Natural killer cell (primary cell): ENCODE measurements around the gene PPID. TPM values are rescaled to one million over a fixed set of nuclear protein-coding genes. Genes with fewer than 3 reads are reported as not detected.

Experiments used
- ATAC-seq, 3 donors: fragments of 150-1000 bp in 2 of 3; fragments of 200-7000 bp in 1 of 3; cut with Tn5 transposase; 1 replicate in 1 of 3; 2 replicates in 2 of 3; pipeline ENCODE4 v1.10.0; 2021; ENCODE audit warnings: mild to moderate bottlenecking in 2 of 3, moderate library complexity in 2 of 3
- DNase-seq, 2 donors: peaks; one replicate each; pipeline versions ENCODE4 v3.0.0 to v3.0.0-alpha.2; 2013 to 2021; ENCODE audit warnings: mixed read lengths in 1 of 2
- H3K27ac ChIP-seq: one replicate; pipeline ENCODE4 v1.5.1; 2013; ENCODE audit warnings: mild to moderate bottlenecking, low read length
- H3K27me3 ChIP-seq: one replicate; pipeline ENCODE4 v1.6.1; 2013; ENCODE audit warnings: low read length; ENCODE audit not compliant: control insufficient read depth, insufficient read depth
- H3K36me3 ChIP-seq: one replicate; pipeline ENCODE4 v1.6.1; 2013; ENCODE audit warnings: low read length; ENCODE audit not compliant: control insufficient read depth, insufficient read depth
- H3K4me1 ChIP-seq: one replicate; pipeline ENCODE4 v1.6.1; 2013; ENCODE audit warnings: low read length; ENCODE audit not compliant: control insufficient read depth, insufficient read depth
- H3K4me3 ChIP-seq: one replicate; pipeline ENCODE4 v1.5.1; 2013; ENCODE audit warnings: low read length
- H3K9me3 ChIP-seq: one replicate; pipeline ENCODE4 v1.6.1; 2013; ENCODE audit warnings: low read length; ENCODE audit not compliant: control insufficient read depth, insufficient read depth
- H3K27ac Mint-ChIP-seq, 2 donors: one replicate each; pipeline ENCODE4 v1.8.0; 2022; ENCODE audit warnings: mild to moderate bottlenecking in 2 of 2, mixed read lengths in 2 of 2, moderate library complexity in 1 of 2
- H3K27me3 Mint-ChIP-seq, 2 donors: one replicate each; pipeline ENCODE4 v1.8.0; 2022; ENCODE audit warnings: low read depth in 2 of 2, mixed read lengths in 2 of 2
- H3K36me3 Mint-ChIP-seq: one replicate; pipeline ENCODE4 v1.8.0; 2022; ENCODE audit warnings: mixed read lengths
- H3K4me1 Mint-ChIP-seq, 2 donors: one replicate each; pipeline ENCODE4 v1.8.0; 2022; ENCODE audit warnings: mixed read lengths in 2 of 2
- H3K4me3 Mint-ChIP-seq: one replicate; pipeline ENCODE4 v1.8.0; 2022; ENCODE audit warnings: mild to moderate bottlenecking, moderate library complexity, mixed read lengths
- H3K9me3 Mint-ChIP-seq, 2 donors: one replicate each; pipeline ENCODE4 v1.8.0; 2022; ENCODE audit warnings: mixed read lengths in 2 of 2
- WGBS: methylation state at CpG from one replicate; pipeline ENCODE4 v1.1.7; 2013; ENCODE audit warnings: missing lambda C conversion rate; ENCODE audit not compliant: insufficient coverage; 5-methylcytosine and 5-hydroxymethylcytosine counted together
- intact Hi-C: fragments of 100-400 bp; cut with micrococcal nuclease; formaldehyde crosslinking; loops from one replicate; pipeline ENCODE4 v1.14.2; 2022
- total RNA-seq, 4 donors: library from RNA; stranded (reverse); fragments of 120-200 nt in 1 of 4; gene quantifications; one replicate each; pipeline versions ENCODE4 v1.2.3 to v1.2.4, GENCODE V29; 2013 to 2022
- TF ChIP-seq, protein P1 (sequence below): fragments of 200-600 bp; IDR thresholded peaks from one replicate; pipeline ENCODE4 v1.8.0; 2022; ENCODE audit warnings: antibody characterized with exemption

PPID gene
- total RNA-seq, 3 donors from 2014 or later (not counting 1 experiment from before 2014, with no cell fraction given) = 21.5 to 30.7 (median 21.8) TPM

DNA sequence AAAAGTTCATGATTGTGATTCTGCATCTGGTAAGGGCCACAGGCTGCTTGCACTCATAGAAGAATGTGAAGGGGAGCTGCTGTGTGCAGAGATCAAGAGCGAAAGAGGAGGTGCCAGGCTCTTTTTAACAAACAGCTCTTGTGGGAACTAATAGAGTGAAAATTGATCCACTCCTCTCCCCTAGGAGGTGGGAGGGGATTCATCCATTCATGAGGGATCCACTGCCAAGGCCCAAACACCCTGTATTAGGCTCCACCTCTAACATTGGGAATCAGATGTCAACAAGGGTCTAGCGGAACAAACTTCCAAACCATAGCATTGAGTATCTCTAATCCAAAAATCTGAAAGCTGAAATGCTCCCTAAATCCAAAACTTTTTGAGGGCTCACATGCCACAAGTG lies 16.4 kb upstream of the PPID start:
- ATAC-seq (no peak), DNase-seq (no peak)
- Mint-ChIP-seq H3K9me3 (no peaks in the 10 kb centered on the region), H3K4me1 (no peaks in the 10 kb centered on the region), H3K27ac (no peak overlapping the region), H3K4me3 (no peak overlapping the region), H3K36me3 (no peaks in the 10 kb centered on the region), H3K27me3 (peaks cover 0 to 2% of the 10 kb centered on the region in 2 donors)
- Histone ChIP-seq H3K4me3 (no peak overlapping the region), H3K4me1 (no peaks in the 10 kb centered on the region), H3K27me3 (no peaks in the 10 kb centered on the region), H3K27ac (no peak overlapping the region), H3K36me3 (no peaks in the 10 kb centered on the region), H3K9me3 (no peaks in the 10 kb centered on the region)
- WGBS = 84% methylated on average over 2 of the region's 2 CpGs
- TF ChIP-seq, protein P1, sequence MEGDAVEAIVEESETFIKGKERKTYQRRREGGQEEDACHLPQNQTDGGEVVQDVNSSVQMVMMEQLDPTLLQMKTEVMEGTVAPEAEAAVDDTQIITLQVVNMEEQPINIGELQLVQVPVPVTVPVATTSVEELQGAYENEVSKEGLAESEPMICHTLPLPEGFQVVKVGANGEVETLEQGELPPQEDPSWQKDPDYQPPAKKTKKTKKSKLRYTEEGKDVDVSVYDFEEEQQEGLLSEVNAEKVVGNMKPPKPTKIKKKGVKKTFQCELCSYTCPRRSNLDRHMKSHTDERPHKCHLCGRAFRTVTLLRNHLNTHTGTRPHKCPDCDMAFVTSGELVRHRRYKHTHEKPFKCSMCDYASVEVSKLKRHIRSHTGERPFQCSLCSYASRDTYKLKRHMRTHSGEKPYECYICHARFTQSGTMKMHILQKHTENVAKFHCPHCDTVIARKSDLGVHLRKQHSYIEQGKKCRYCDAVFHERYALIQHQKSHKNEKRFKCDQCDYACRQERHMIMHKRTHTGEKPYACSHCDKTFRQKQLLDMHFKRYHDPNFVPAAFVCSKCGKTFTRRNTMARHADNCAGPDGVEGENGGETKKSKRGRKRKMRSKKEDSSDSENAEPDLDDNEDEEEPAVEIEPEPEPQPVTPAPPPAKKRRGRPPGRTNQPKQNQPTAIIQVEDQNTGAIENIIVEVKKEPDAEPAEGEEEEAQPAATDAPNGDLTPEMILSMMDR = no peak
- intact Hi-C loops = no loop called here

DNA sequence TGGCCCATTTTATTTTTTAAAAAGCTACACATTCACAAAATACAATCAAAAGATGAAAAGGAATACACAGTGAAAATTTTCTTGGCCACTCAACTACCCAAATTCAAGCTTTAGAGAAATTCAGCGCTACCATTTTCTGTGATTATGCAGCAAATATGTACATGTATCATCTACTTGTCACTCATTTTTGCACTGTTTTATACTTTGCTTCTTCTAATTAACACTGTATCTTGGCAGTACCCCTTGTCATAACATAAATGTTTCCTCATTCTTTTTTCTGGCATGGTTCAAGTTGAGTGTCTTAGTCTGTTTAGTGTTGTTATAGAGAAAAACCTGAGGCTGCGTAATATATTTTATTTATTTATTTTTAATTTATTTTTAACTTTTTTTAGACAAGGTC lies 15.7 kb upstream of the PPID start:
- intact Hi-C loops = no loop called here
- Mint-ChIP-seq H3K4me3 (no peak overlapping the region), H3K36me3 (no peaks in the 10 kb centered on the region)

DNA sequence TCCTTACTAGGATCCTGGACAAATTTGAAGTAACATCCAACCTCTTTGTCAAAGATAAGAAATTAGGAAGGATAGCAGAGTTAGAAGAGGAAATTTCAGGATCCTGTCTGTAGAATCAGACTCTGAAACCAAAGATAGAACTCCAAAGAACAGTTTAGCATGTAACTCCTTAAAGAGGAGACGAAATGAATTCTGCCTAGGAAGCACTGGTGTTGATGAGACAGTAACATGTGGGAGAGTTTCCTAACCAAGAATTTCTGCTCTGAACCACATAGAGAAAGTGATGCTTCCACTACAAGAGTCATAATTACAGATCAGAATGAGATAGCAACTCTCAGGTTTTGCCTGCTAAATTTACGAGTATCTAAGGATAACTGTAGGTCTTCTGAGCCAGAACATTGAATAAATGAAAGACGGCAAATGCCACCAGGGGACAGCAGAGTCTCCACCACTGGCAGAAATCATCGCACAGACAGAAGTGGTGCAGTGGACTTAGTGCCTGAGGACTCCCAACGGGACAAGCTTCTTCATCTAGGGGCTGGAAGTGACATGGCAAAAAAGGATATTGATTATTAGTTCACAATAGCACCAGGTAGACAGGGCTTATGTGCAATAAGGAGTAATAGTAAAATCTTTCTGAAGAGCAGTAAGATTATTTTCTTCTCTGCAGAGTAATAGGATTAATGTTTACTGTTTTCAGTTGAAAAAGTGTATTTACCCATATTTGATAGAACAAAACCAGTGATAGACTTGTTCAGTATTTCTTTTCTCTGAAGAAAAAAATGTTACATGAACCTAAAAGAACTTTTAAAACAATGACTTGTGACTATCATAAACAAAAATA lies 6.7 kb upstream of the PPID start:
- H3K4me1 ChIP-seq = no peaks in the 10 kb centered on the region
- peak; percentile 40 to 77 for DNase-seq
- H3K36me3 Mint-ChIP-seq = no peaks in the 10 kb centered on the region
- peaks cover 15% of the 10 kb centered on the region for H3K27me3 ChIP-seq
- no peak overlapping the region for H3K27ac ChIP-seq
- H3K36me3 ChIP-seq = no peaks in the 10 kb centered on the region
- H3K9me3 Mint-ChIP-seq = no peaks in the 10 kb centered on the region
- no peaks in the 10 kb centered on the region for H3K9me3 ChIP-seq
- 23% methylated on average over 5 of the region's 5 CpGs for WGBS
- intact Hi-C loops = loop anchor here (1.0 kb wide), 3 partner anchors 120 to 473 kb away; no protein-coding TSS in a partner anchor
- no peak overlapping the region for H3K4me3 ChIP-seq
- TF ChIP-seq, protein P1 = peak; percentile 81
- ATAC-seq = peak; percentile 84 to 92 (median 90)
- H3K27me3 Mint-ChIP-seq = peaks cover 45% of the 10 kb centered on the region in 2 donors
- H3K4me1 Mint-ChIP-seq = peaks cover 0 to 5% of the 10 kb centered on the region in 2 donors
- H3K27ac Mint-ChIP-seq = no peak overlapping the region
- H3K4me3 Mint-ChIP-seq = no peak overlapping the region

More for the DNA sequence above, 15.7 kb upstream of the PPID start:
- 100% methylated on average over 1 of the region's 2 CpGs for whole genome bisulfite sequencing
- H3K27ac Mint-ChIP-seq = no peak overlapping the region
- H3K4me1 ChIP-seq = no peaks in the 10 kb centered on the region
- no peak for DNase-seq
- no peak overlapping the region for H3K4me3 ChIP-seq
- no peaks in the 10 kb centered on the region for H3K4me1 Mint-ChIP-seq
- no peak overlapping the region for H3K27ac ChIP-seq
- H3K27me3 Mint-ChIP-seq = peaks cover 0 to 2% of the 10 kb centered on the region in 2 donors
- no peaks in the 10 kb centered on the region for H3K27me3 ChIP-seq
- ATAC-seq = no peak
- H3K9me3 ChIP-seq = no peaks in the 10 kb centered on the region
- no peaks in the 10 kb centered on the region for H3K36me3 ChIP-seq
- no peaks in the 10 kb centered on the region for H3K9me3 Mint-ChIP-seq
- TF ChIP-seq, protein P1 = no peak
